Measurements from ENCODE around the gene ANKMY1.

Gene ANKMY1

DNA sequence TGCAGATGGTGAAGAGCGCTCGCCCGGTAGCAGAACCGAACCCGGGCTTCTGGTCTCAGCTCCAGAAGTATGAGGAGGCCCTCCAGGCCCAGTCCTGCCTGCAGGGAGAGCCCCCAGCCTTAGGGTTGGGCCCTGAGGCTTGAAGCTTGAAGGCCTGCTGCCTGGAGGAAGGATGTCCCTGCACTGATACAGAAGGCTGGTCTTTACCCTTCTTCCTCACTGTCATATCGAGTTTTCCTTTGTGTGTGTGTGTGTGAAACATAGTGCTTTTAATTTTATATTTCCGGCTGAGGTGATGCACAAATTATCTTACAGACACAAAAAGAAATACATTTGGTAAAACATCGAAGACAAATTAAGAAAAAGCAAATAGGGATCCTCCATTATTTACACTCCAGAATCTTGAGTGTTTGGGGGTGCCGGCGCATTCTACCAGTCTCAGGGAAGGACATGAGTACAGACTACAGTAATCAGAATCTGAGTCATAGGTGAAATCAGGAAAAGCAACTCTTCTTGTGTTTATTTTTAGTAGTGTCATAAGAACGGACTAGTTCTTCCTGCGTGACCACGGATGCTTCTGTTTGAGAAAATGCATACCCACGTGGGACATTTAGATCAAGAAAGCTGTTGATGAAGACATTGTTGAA is 3.7 kb upstream of the ANKMY1 start:
- H3K4me3 ChIP-seq (ENCODE audit: low read depth, low read length) = peak overlapping the region; percentile 74
- TF ChIP-seq, protein P1, sequence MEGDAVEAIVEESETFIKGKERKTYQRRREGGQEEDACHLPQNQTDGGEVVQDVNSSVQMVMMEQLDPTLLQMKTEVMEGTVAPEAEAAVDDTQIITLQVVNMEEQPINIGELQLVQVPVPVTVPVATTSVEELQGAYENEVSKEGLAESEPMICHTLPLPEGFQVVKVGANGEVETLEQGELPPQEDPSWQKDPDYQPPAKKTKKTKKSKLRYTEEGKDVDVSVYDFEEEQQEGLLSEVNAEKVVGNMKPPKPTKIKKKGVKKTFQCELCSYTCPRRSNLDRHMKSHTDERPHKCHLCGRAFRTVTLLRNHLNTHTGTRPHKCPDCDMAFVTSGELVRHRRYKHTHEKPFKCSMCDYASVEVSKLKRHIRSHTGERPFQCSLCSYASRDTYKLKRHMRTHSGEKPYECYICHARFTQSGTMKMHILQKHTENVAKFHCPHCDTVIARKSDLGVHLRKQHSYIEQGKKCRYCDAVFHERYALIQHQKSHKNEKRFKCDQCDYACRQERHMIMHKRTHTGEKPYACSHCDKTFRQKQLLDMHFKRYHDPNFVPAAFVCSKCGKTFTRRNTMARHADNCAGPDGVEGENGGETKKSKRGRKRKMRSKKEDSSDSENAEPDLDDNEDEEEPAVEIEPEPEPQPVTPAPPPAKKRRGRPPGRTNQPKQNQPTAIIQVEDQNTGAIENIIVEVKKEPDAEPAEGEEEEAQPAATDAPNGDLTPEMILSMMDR (IDR thresholded peaks at IDR 0.05; ENCODE audit: low read depth, low read length, missing control alignments) = no peak
- no peak for DNase-seq (ENCODE audit: low read depth)

DNA sequence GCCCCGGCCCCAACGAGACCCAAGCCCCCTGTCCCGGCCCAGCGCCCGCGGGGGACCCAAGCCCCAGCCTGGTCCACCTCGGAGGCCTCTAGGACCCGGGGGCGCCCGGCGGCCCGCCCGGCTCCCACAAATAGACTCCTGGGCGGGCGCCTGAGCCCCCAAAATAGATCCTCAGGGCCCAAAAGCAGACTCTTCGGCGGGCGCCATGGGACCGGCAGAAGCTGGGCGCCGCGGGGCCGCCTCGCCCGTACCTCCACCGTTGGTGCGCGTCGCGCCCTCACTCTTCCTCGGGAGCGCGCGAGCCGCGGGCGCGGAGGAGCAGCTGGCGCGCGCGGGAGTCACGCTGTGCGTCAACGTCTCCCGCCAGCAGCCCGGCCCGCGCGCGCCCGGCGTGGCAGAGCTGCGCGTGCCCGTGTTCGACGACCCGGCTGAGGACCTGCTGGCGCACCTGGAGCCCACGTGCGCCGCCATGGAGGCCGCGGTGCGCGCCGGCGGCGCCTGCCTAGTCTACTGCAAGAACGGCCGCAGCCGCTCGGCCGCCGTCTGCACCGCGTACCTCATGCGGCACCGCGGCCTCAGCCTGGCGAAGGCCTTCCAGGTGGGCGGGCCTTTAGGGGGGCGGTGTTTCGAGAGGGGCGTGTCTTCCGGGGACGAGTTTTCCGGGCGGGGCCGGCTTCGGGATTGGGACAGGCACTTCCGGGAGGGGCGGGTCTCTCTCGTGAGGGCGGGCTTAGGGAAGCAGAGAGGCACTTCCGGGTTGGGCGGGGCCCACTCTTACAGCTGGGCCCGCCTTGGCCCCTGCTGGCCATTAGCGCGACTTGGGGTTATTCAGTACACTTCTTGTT is 2.9 kb upstream of the ANKMY1 start:
- peak overlapping the region; percentile 74 for H3K4me3 ChIP-seq (ENCODE audit: low read depth, low read length)
- DNase-seq (ENCODE audit: low read depth) = peak; percentile 86
- TF ChIP-seq, protein P1 (IDR thresholded peaks at IDR 0.05; ENCODE audit: low read depth, low read length, missing control alignments) = peak; percentile 35

DNA sequence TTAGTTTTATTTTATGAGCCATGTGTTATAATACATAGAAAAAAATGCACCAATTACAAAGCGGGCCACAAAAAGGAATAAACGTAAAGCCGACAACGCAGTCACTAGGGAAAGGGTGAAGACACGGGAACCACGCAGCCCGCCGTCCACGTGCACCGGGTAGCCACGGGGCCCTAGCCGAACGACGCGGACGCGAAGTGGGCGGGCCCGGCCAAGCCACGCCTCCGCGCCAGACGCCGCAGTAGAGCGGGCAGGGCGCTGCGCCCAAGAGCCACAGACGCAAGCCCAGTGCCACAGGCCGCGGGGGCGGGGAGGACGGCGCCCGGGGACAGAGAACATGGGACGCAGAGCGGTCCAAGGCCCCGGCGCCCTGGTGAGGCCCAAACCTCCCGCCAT is 2.3 kb upstream of the ANKMY1 start, which contains the start of gene DUSP28:
TSS of gene DUSP28 (plus strand) at position 274 of the 396 bp plus-strand sequence. CDS start 328 bp downstream, outside the sequence.
- peak; percentile 66 for DNase-seq (ENCODE audit: low read depth)
- TF ChIP-seq, protein P1 (IDR thresholded peaks at IDR 0.05; ENCODE audit: low read depth, low read length, missing control alignments) = no peak
- H3K4me3 ChIP-seq (ENCODE audit: low read depth, low read length) = peak within 1 kb of the TSS; percentile 74

DNA sequence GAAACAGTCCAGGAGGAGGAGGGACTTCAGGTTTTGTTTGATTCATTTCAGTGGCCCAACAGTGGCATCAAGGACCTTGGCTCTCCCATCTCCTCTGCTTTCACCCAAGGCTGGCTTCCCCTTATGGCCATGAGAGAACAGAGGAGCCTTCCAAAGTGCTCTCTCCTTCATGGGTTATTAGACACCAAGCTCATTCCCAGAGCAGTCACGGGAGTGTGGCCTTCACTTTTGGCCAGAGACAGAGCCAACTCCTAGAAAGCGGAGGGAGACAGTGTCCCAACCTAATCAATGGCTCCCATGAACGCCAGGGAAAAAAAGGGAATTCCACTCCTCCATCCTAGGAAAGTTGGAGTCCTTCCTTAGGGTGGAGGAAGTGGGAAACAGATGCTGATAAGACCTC is 1.5 kb upstream of the ANKMY1 start:
- TF ChIP-seq, protein P1 (IDR thresholded peaks at IDR 0.05; ENCODE audit: low read depth, low read length, missing control alignments) = no peak
- DNase-seq (ENCODE audit: low read depth) = no peak
- H3K4me3 ChIP-seq (ENCODE audit: low read depth, low read length) = peak overlapping the region; percentile 74

DNA sequence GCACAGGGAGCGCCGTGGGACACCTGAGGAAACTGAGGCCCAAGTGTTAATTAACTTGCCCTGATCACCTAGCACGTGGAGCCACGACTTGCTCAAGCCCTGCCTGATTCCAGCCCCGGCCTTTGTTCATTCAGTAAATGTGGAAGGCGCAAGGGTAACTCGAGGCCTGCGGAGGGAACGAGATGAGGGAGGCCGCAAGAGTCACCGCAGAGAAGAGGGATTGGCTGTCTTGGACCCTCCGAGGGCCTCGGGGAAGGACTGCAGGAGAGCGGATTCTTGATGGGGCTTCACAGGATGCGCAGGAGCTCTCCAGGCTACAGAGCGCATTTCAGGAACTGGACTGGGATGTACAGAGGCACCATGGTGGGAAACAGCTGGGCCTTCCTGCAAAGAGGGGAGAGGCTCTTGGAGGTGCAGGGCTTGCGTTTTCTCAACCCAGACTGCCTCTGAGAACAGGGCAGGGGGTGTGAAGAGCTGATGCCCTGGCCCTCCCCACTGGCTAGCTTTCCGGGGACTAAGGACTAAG is 511 bp upstream of the ANKMY1 start:
- TF ChIP-seq, protein P1 (IDR thresholded peaks at IDR 0.05; ENCODE audit: low read depth, low read length, missing control alignments) = no peak
- no peak for DNase-seq (ENCODE audit: low read depth)
- peak overlapping the region; percentile 39 for H3K4me3 ChIP-seq (ENCODE audit: low read depth, low read length)

DNA sequence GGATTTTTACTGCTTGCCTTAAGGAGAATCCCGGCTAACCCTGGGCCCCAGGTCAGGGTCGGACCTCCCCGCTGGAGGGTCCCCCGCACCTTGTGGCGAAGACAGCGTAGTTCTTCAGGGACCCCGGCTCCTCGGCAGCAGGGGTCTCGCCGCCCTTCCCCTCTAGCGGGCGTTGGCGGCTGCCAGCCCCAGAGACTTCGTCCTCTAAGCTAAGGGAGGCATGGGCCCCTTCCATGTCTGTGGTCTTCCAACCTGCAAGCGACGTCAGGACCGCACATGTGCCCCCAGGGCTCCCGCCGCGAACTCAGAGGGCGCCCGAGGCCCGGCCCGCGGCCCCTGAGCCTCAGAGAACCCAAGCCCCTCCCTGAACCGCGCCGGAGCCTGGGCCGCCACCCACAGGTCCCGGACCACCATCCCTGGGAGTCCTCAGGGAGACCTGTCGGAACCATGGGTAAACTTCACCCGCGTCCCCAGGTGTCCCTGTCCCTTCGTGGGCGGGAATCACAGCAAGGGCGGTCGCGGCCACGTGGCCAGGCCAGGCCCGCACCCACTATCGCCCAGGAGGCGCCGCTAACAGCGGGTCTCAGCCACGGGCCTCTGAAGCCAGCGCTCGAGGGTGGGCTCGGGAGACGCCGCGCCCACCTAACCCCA is 562 bp downstream of the ANKMY1 start:
- TF ChIP-seq, protein P1 (IDR thresholded peaks at IDR 0.05; ENCODE audit: low read depth, low read length, missing control alignments) = no peak
- no peak for DNase-seq (ENCODE audit: low read depth)
- H3K4me3 ChIP-seq (ENCODE audit: low read depth, low read length) = peak overlapping the region; percentile 39

Data from GM12864 (cell line).